CD14-positive monocyte (primary cell): Measurements from ENCODE around the gene ATXN3. TPM values are rescaled to one million over a fixed set of nuclear protein-coding genes. Genes with fewer than 3 reads are reported as not detected.

Experiments used
- DNase-seq, 3 donors: peaks; one replicate each; pipeline ENCODE4 v3.0.0-alpha.2; 2011 to 2022
- H2AFZ ChIP-seq: 2 replicates; pipeline ENCODE4 v1.6.0; 2012; ENCODE audit warnings: mild to moderate bottlenecking, low read depth, low read length, inconsistent platforms; ENCODE audit not compliant: insufficient read depth, poor library complexity, severe bottlenecking
- H3K27ac ChIP-seq, 2 donors: 1 replicate in 1 of 2; 2 replicates in 1 of 2; pipeline ENCODE4 v1.5.1; 2012 to 2013; ENCODE audit warnings: low read length in 2 of 2, control low read depth in 1 of 2, inconsistent platforms in 1 of 2, low read depth in 1 of 2, mild to moderate bottlenecking in 1 of 2
- H3K27me3 ChIP-seq, 2 donors: one replicate each; pipeline versions ENCODE4 v1.6.0 to v1.6.1; 2011 to 2013; ENCODE audit warnings: low read length in 2 of 2; ENCODE audit not compliant: control insufficient read depth in 2 of 2, insufficient read depth in 2 of 2
- H3K36me3 ChIP-seq, 2 donors: replicated peaks in 1 of 2; 1 replicate in 1 of 2; 2 replicates in 1 of 2; pipeline versions ENCODE4 v1.5.1 to v1.6.1; 2012 to 2013; ENCODE audit warnings: low read length in 2 of 2, control low read depth in 1 of 2, inconsistent platforms in 1 of 2, mild to moderate bottlenecking in 1 of 2; ENCODE audit not compliant: insufficient read depth in 2 of 2, control insufficient read depth in 1 of 2
- H3K4me1 ChIP-seq, 2 donors: 1 replicate in 1 of 2; 2 replicates in 1 of 2; pipeline versions ENCODE4 v1.5.1 to v1.6.1; 2012 to 2013; ENCODE audit warnings: low read length in 2 of 2, control low read depth in 1 of 2, inconsistent platforms in 1 of 2, mild to moderate bottlenecking in 1 of 2, moderate library complexity in 1 of 2; ENCODE audit not compliant: insufficient read depth in 2 of 2, control insufficient read depth in 1 of 2
- H3K4me2 ChIP-seq: replicated peaks from 2 replicates; pipeline ENCODE3; 2012; ENCODE audit warnings: low read length, moderate library complexity, mild to moderate bottlenecking; ENCODE audit not compliant: poor library complexity, severe bottlenecking; ENCODE audit errors: extremely low read depth
- H3K4me3 ChIP-seq, 3 experiments: fragments of 200-600 bp in 1 of 3; sonication (generic) in 1 of 3; replicated peaks in 1 of 3; 1 replicate in 2 of 3; 2 replicates in 1 of 3; pipeline ENCODE4 v1.5.1; 2011 to 2013; ENCODE audit warnings: low read length in 3 of 3, mild to moderate bottlenecking in 3 of 3, control low read depth in 2 of 3, low read depth in 2 of 3, inconsistent platforms in 1 of 3, moderate library complexity in 1 of 3
- H3K79me2 ChIP-seq: 2 replicates; pipeline ENCODE4 v1.6.0; 2012; ENCODE audit warnings: mild to moderate bottlenecking, control low read depth, inconsistent platforms, low read length, moderate library complexity; ENCODE audit not compliant: insufficient read depth
- H3K9ac ChIP-seq: 2 replicates; pipeline ENCODE4 v1.6.0; 2017; ENCODE audit warnings: low read length, mild to moderate bottlenecking; ENCODE audit not compliant: insufficient read depth, poor library complexity, severe bottlenecking
- H3K9me3 ChIP-seq, 2 donors: replicated peaks in 1 of 2; 1 replicate in 1 of 2; 2 replicates in 1 of 2; pipeline versions ENCODE4 v1.5.1 to v1.6.1; 2012 to 2013; ENCODE audit warnings: low read length in 2 of 2, control low read depth in 1 of 2; ENCODE audit not compliant: control insufficient read depth in 1 of 2, insufficient read depth in 1 of 2
- H4K20me1 ChIP-seq: 2 replicates; pipeline ENCODE4 v1.6.0; 2012; ENCODE audit warnings: mild to moderate bottlenecking, low read length, control low read depth, moderate library complexity; ENCODE audit not compliant: insufficient read depth
- H3K27ac Mint-ChIP-seq, 7 donors: one replicate each; pipeline ENCODE4 v1.8.0; 2020; ENCODE audit warnings: mild to moderate bottlenecking in 7 of 7, mixed read lengths in 7 of 7, moderate library complexity in 6 of 7, inconsistent platforms in 2 of 7
- H3K27me3 Mint-ChIP-seq, 3 donors: one replicate each; pipeline ENCODE4 v1.8.0; 2021 to 2022; ENCODE audit warnings: low read depth in 3 of 3, mild to moderate bottlenecking in 3 of 3, mixed read lengths in 3 of 3, moderate library complexity in 3 of 3, inconsistent platforms in 1 of 3
- H3K36me3 Mint-ChIP-seq, 2 donors: one replicate each; pipeline ENCODE4 v1.8.0; 2020; ENCODE audit warnings: mixed read lengths in 2 of 2, inconsistent platforms in 1 of 2, mild to moderate bottlenecking in 1 of 2
- H3K4me1 Mint-ChIP-seq: one replicate; pipeline ENCODE4 v1.8.0; 2020; ENCODE audit warnings: mild to moderate bottlenecking, mixed read lengths
- H3K4me3 Mint-ChIP-seq, 2 donors: one replicate each; pipeline ENCODE4 v1.8.0; 2020; ENCODE audit warnings: mild to moderate bottlenecking in 2 of 2, mixed read lengths in 2 of 2, moderate library complexity in 1 of 2
- H3K9me3 Mint-ChIP-seq, 7 donors: one replicate each; pipeline ENCODE4 v1.8.0; 2020 to 2022; ENCODE audit warnings: mixed read lengths in 7 of 7, mild to moderate bottlenecking in 6 of 7, moderate library complexity in 6 of 7, inconsistent platforms in 2 of 7
- CTCF ChIP-seq: fragments of 200-600 bp; IDR thresholded peaks from one replicate; pipeline ENCODE4 v1.8.0; 2022; ENCODE audit warnings: antibody characterized with exemption, mild to moderate bottlenecking
- WGBS: methylation state at CpG from one replicate; pipeline ENCODE4 v1.1.5; 2013; ENCODE audit warnings: missing lambda C conversion rate; ENCODE audit not compliant: insufficient coverage; 5-methylcytosine and 5-hydroxymethylcytosine counted together
- intact Hi-C, 2 donors: fragments of 100-400 bp; cut with micrococcal nuclease; formaldehyde crosslinking; loops; one replicate each; pipeline versions ENCODE4 v1.15.0 to v1.15.1; 2023
- polyA plus RNA-seq, 3 donors: library from polyadenylated mRNA; depleted of rRNA in 1 of 3; unstranded in 2 of 3; stranded (reverse) in 1 of 3; fragments of 300-500 nt in 2 of 3; fragments of >200 nt in 1 of 3; fragmentation: Illumina TruSeq in 2 of 3; gene quantifications; 1 replicate in 2 of 3; 2 replicates in 1 of 3; pipeline ENCODE4 v1.2.3, GENCODE V29; 2012 to 2021

The ATXN3 gene
- polyA plus RNA-seq, 3 donors: 17.7 to 24.0 (median 18.5) TPM

GRCh38 chr14:92009604-92010003 lies 96.8 kb downstream of the ATXN3 start:
- Histone ChIP-seq H3K4me2 (no peak overlapping the region), H3K4me3 (no peak overlapping the region), H3K27me3 (no peaks in the 10 kb centered on the region), H3K36me3 (peaks cover 84 to 99% of the 10 kb centered on the region in 2 donors), H3K4me1 (no peaks in the 10 kb centered on the region), H3K27ac (no peak overlapping the region), H4K20me1 (no peaks in the 10 kb centered on the region), H3K9ac (no peak overlapping the region), H2AFZ (no peak overlapping the region), H3K79me2 (no peaks in the 10 kb centered on the region), H3K9me3 (no peaks in the 10 kb centered on the region)
- H3K9me3 Mint-ChIP-seq: peaks cover 0 to 1% (median 0%) of the 10 kb centered on the region in 7 donors
- no peak for DNase-seq
- H3K36me3 Mint-ChIP-seq: peaks cover 69 to 92% of the 10 kb centered on the region in 2 donors
- intact Hi-C loops: no loop called here
- H3K27me3 Mint-ChIP-seq: no peaks in the 10 kb centered on the region
- H3K4me3 Mint-ChIP-seq: no peak overlapping the region
- WGBS: no CpG with 5 or more reads among the region's 1 CpG
- TF ChIP-seq CTCF: no peak
- no peaks in the 10 kb centered on the region for H3K4me1 Mint-ChIP-seq
- no peak overlapping the region for H3K27ac Mint-ChIP-seq

Other genes with a start within 250 kb of the ATXN3 start
- gene TC2N, start 239.0 kb downstream of the ATXN3 start, polyA plus RNA-seq: under 1 TPM in 2 of 3 donors, not detected in 1; 0.24 to 0.55 TPM
- under 1 TPM in 1 of 3 donors, not detected in 2; 0.16 TPM for gene FBLN5, start 158.9 kb downstream of the ATXN3 start, polyA plus RNA-seq
- gene TRIP11, start 66.5 kb downstream of the ATXN3 start, polyA plus RNA-seq: 10 to 100 TPM in 2 of 3 donors, 1 to 10 TPM in 1; 6.1 to 15.6 (median 13.4) TPM
- 100 to 1,000 TPM; 367 to 686 (median 604) TPM for gene NDUFB1, start 15.1 kb upstream of the ATXN3 start, polyA plus RNA-seq
- gene CPSF2, start 15.4 kb upstream of the ATXN3 start, polyA plus RNA-seq: 10 to 100 TPM in 2 of 3 donors, 1 to 10 TPM in 1; 8.5 to 44.9 (median 25.5) TPM
- gene SLC24A4, start 216.6 kb upstream of the ATXN3 start, polyA plus RNA-seq: 10 to 100 TPM; 20.0 to 41.9 (median 26.5) TPM